Measurements from ENCODE around the gene ACAD10. TPM values are rescaled to one million over a fixed set of nuclear protein-coding genes. Genes with fewer than 3 reads are reported as not detected.

Gene ACAD10
- total and polyA plus RNA-seq, 4 donors: 10.1 to 38.6 (median 17.5) TPM

- Histone ChIP-seq H3K27ac (ENCODE audit: low read depth in 1 of 2, low read length in 1 of 2) (no peak overlapping the region), H3K9ac (ENCODE audit: insufficient read depth in 1 of 2, low read length in 2 of 2) (no peak overlapping the region), H3K4me1 (ENCODE audit: control insufficient read depth in 5 of 5, insufficient read depth in 5 of 5, low read length in 5 of 5) (peaks cover 0 to 15% (median 10%) of the 10 kb centered on the region in 5 donors), H3K9me3 (ENCODE audit: control insufficient read depth in 4 of 4, insufficient read depth in 3 of 4, low read length in 3 of 4) (no peaks in the 10 kb centered on the region), H3K4me3 (no peak overlapping the region), H3K36me3 (ENCODE audit: control insufficient read depth in 4 of 4, insufficient read depth in 4 of 4, low read length in 4 of 4) (no peaks in the 10 kb centered on the region), H3K27me3 (ENCODE audit: control insufficient read depth in 3 of 3, insufficient read depth in 3 of 3, low read length in 2 of 3) (no peaks in the 10 kb centered on the region)
- no peak for TF ChIP-seq CTCF (IDR thresholded peaks at IDR 0.05; ENCODE audit: control extremely low read depth, extremely low read depth)
- no peak for ATAC-seq (ENCODE audit: insufficient read depth, low FRiP score)
- no peak for DNase-seq
- 74 to 75% methylated on average over 6 of the region's 6 CpGs for WGBS, 2 donors
Measured at GRCh38 chr12:111764120-111764821, 78.4 kb downstream of the ACAD10 start.

- peak; percentile 91 for ATAC-seq (ENCODE audit: insufficient read depth, low FRiP score)
- Histone ChIP-seq H3K4me3 (peak within 1 kb of the TSS; percentile 92), H3K27me3 (ENCODE audit: control insufficient read depth in 3 of 3, insufficient read depth in 3 of 3, low read length in 2 of 3) (no peaks in the 10 kb centered on the region), H3K27ac (ENCODE audit: low read depth in 1 of 2, low read length in 1 of 2) (peak within 1 kb of the TSS; percentile 71 to 95), H3K4me1 (ENCODE audit: control insufficient read depth in 5 of 5, insufficient read depth in 5 of 5, low read length in 5 of 5) (peaks cover 0 to 20% (median 12%) of the 10 kb centered on the region in 5 donors), H3K9ac (ENCODE audit: insufficient read depth in 1 of 2, low read length in 2 of 2) (peak within 1 kb of the TSS; percentile 65 to 68), H3K9me3 (ENCODE audit: control insufficient read depth in 4 of 4, insufficient read depth in 3 of 4, low read length in 3 of 4) (no peaks in the 10 kb centered on the region), H3K36me3 (ENCODE audit: control insufficient read depth in 4 of 4, insufficient read depth in 4 of 4, low read length in 4 of 4) (peaks cover 0 to 2% (median 0%) of the 10 kb centered on the region in 4 donors)
- no peak for TF ChIP-seq CTCF (IDR thresholded peaks at IDR 0.05; ENCODE audit: control extremely low read depth, extremely low read depth)
- WGBS, 2 donors: 1 to 2% methylated on average over 58 to 73 of the region's 73 CpGs
- DNase-seq: peak; percentile 87 to 92 (median 87)
Measured at GRCh38 chr12:111766608-111767361, 80.9 kb downstream of the ACAD10 start, which contains the start of gene ALDH2. Gene ALDH2 (plus strand): TSS chr12:111766933. CDS start chr12:111766983, 50 bp downstream.

- no peaks in the 10 kb centered on the region for H3K27me3 ChIP-seq (ENCODE audit: control insufficient read depth in 3 of 3, insufficient read depth in 3 of 3, low read length in 2 of 3)
- peak overlapping the region; percentile 92 for H3K4me3 ChIP-seq
- no peak for TF ChIP-seq CTCF (IDR thresholded peaks at IDR 0.05; ENCODE audit: control extremely low read depth, extremely low read depth)
- 14 to 24% methylated on average over 18 of the region's 18 CpGs for WGBS, 2 donors
- H3K4me1 ChIP-seq (ENCODE audit: control insufficient read depth in 5 of 5, insufficient read depth in 5 of 5, low read length in 5 of 5): peaks cover 0 to 20% (median 12%) of the 10 kb centered on the region in 5 donors
- H3K36me3 ChIP-seq (ENCODE audit: control insufficient read depth in 4 of 4, insufficient read depth in 4 of 4, low read length in 4 of 4): peaks cover 0 to 2% (median 0%) of the 10 kb centered on the region in 4 donors
- no peaks in the 10 kb centered on the region for H3K9me3 ChIP-seq (ENCODE audit: control insufficient read depth in 4 of 4, insufficient read depth in 3 of 4, low read length in 3 of 4)
- H3K27ac ChIP-seq (ENCODE audit: low read depth in 1 of 2, low read length in 1 of 2): peak overlapping the region; percentile 71 to 95
- peak overlapping the region; percentile 61 to 68 for H3K9ac ChIP-seq (ENCODE audit: insufficient read depth in 1 of 2, low read length in 2 of 2)
- ATAC-seq (ENCODE audit: insufficient read depth, low FRiP score): peak; percentile 36
- DNase-seq: peak in 2 of 3 donors; percentile 31 to 35
Measured at GRCh38 chr12:111767362-111768158, 81.7 kb downstream of the ACAD10 start.

Measured in lung (tissue), 12 donors.